ENCODE measurements around the gene EDDM13.

Gene EDDM13

DNA sequence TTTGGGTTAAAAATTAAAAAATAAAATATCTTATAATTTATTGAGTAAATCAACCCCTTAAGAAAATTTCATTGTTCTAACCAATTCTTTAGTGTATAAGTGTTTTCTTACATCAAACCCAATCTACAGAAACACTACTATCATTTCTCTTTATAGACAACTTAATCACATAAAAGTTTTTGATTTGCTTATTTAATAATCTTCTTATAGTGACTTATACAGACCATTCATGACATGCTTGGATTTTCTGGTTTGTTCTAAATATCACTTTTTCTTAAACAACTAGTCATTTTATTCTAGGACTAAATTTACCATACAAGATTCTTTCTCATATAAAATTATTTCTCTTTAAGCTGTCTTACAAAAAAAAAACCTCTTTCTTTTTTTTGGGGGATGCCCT is 69.4 kb downstream of the EDDM13 start:
- no peak for DNase-seq (ENCODE audit: low read depth)
- TF ChIP-seq, protein P1, sequence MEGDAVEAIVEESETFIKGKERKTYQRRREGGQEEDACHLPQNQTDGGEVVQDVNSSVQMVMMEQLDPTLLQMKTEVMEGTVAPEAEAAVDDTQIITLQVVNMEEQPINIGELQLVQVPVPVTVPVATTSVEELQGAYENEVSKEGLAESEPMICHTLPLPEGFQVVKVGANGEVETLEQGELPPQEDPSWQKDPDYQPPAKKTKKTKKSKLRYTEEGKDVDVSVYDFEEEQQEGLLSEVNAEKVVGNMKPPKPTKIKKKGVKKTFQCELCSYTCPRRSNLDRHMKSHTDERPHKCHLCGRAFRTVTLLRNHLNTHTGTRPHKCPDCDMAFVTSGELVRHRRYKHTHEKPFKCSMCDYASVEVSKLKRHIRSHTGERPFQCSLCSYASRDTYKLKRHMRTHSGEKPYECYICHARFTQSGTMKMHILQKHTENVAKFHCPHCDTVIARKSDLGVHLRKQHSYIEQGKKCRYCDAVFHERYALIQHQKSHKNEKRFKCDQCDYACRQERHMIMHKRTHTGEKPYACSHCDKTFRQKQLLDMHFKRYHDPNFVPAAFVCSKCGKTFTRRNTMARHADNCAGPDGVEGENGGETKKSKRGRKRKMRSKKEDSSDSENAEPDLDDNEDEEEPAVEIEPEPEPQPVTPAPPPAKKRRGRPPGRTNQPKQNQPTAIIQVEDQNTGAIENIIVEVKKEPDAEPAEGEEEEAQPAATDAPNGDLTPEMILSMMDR (IDR thresholded peaks at IDR 0.05; ENCODE audit: control insufficient read depth, extremely low read depth, insufficient read depth), result no peak
- no peak overlapping the region for H3K4me3 ChIP-seq (ENCODE audit: low read depth, low read length)

DNA sequence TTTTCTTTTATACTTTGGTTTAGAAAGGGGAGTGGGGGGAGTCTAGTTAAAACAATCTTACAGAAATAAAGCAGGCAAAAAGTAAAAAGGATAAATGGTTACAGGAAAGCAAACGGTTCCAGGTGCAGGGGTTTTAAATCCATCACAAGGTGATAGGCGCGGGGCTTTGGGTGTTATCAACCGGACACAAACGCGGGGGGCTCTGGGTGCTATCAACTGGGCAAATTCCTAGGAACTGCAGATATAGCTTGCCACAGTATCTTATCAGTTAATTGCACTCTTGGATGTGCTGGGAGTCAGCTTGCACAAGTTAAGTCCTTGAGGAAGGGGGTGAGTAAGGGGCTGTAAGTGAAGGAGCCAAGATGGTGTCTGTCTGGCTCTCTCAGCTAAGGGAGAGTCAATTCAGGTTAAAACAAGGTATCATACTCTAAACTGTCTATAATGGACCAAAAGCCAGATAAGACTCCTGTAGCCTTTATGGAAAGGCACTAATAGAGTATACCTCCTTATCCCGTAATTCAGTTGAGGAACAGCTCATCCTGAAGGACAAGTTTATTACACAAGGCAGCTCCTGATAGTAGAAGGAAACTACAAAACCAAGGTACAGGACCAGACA is 74.7 kb downstream of the EDDM13 start:
- H3K4me3 ChIP-seq (ENCODE audit: low read depth, low read length), result no peak overlapping the region
- TF ChIP-seq, protein P1 (IDR thresholded peaks at IDR 0.05; ENCODE audit: control insufficient read depth, extremely low read depth, insufficient read depth), result no peak
- DNase-seq (ENCODE audit: low read depth), result no peak

DNA sequence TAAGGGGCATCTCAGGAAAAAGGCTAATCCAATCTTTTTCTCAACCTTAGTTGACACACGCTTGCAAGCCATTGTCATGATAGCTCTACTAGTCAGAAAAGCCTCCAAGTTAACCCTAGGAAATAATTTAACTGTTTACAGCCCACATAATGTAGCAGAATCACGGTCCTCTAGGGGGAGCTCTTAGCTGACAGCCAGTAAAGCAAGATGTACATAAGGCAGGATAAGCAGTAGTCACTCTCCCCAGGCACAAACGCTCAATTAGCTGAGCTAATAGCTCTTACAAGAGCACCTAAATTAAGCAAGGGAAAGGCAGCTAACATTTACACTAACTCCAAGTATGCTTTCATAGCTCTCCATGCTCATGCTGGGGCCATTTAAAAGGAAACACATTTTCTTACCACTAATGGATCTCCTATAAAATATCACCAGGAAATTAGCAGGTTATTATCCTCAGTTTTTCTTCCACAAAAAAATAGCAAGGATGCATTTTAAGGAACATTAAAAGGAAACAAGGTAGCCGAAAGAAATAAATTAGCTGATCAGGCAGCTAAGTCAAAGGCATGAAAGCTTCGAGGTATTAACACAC is 75.8 kb downstream of the EDDM13 start:
- TF ChIP-seq, protein P1 (IDR thresholded peaks at IDR 0.05; ENCODE audit: control insufficient read depth, extremely low read depth, insufficient read depth), result peak; percentile 27; the same call in 1 of the 2 replicates
- no peak overlapping the region for H3K4me3 ChIP-seq (ENCODE audit: low read depth, low read length)
- no peak for DNase-seq (ENCODE audit: low read depth)

DNA sequence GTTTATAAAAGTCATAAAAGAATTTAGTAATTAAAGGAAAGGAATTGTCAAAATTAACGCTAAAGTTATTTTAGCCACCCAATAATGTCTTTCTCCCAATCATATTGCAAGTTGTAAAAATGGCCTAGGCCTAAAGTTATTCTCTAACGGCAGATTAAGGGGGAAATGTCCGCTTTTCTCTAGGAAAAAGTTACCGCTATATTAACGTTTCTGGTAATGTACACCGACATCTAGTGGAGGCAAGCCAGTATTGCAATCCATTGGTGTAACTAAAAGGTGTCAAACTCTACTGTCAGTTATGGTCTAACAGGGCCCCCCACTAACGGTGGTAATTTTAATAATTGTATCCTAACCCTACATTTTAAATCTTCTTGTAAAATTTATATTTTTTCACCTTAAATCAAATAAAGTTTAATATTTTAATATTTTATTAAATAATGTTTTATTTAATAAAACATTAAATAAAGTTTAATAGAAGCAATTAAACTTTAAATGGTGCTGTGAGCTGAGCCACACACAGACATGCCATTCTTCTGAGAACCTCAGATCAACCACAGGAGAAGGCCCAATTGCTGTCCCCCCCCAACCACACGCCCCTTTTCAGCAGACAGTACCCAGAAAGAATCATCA is 78.0 kb downstream of the EDDM13 start:
- H3K4me3 ChIP-seq (ENCODE audit: low read depth, low read length), result no peak overlapping the region
- no peak for DNase-seq (ENCODE audit: low read depth)
- TF ChIP-seq, protein P1 (IDR thresholded peaks at IDR 0.05; ENCODE audit: control insufficient read depth, extremely low read depth, insufficient read depth), result peak; percentile 42

DNA sequence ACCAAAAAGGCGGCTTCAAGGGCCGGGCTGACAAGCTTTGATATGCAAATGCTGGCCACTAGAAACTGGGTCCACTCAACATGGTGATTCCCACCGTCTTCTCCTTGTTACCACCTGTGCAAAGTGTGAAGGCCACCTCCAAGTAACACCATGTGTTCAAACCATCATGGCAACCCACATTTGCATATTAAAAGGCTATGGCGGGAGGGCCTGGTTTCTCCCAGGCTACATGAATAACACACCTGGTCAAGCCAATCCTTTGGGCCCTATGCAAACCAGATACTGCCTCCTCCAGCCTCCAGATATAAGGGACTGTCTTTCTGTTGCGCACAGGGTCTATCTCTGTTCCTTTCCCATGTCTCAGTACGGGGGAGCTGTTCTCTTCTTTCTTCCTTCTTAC is 78.7 kb downstream of the EDDM13 start:
- no peak for DNase-seq (ENCODE audit: low read depth)
- TF ChIP-seq, protein P1 (IDR thresholded peaks at IDR 0.05; ENCODE audit: control insufficient read depth, extremely low read depth, insufficient read depth), result no peak
- H3K4me3 ChIP-seq (ENCODE audit: low read depth, low read length), result no peak overlapping the region

DNA sequence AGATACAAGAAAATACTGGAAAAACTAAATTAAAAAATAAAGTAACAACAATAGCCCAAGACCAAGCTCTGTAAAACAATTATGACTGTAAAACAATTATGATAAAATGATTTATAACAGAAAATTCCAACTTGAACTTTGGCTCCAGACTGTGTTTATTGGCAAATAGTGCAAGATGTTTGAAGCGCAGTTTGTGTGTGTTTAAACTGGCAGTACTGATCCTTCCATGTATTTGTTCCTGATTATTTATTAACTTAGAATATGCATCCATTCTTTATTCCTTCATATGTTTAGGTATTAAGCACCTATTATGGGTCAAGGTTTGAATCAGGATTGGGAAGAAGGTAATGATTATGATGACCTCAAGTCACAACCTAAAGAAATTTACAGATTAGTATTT is 83.0 kb downstream of the EDDM13 start:
- DNase-seq (ENCODE audit: low read depth), result no peak
- TF ChIP-seq, protein P1 (IDR thresholded peaks at IDR 0.05; ENCODE audit: control insufficient read depth, extremely low read depth, insufficient read depth), result no peak
- no peak overlapping the region for H3K4me3 ChIP-seq (ENCODE audit: low read depth, low read length)

All from LNCaP clone FGC (cell line).